ENCODE results near the gene TNFRSF6B. TPM values are rescaled to one million over a fixed set of nuclear protein-coding genes. Genes with fewer than 3 reads are reported as not detected.

Gene TNFRSF6B
- total RNA-seq, 1 experiment from 2014 or later: not detected

DNA sequence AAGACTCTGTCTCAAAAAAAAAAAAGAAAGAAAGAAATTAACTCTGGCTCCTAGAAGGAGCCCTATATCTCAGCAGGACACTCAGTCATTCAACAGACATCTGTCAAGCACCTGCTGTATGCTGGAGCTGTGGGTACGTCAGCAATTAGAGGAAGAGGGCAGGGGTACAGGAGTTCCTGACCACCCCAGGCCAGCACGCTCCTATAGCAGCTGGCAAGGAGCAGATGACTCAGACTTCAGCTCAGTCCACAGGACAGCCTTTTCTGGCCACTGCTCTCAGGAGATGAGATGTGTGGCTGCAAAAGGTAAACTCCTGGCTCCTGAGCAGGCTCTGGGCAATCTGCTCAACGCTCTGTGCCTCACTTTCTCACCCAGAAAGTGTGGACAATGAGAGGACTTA, 40.0 kb upstream of the TNFRSF6B start:
- H4K20me1 ChIP-seq (ENCODE audit: insufficient read depth): no peaks in the 10 kb centered on the region
- no peak overlapping the region for H2AFZ ChIP-seq
- no peak for DNase-seq
- ChIA-PET POLR2A (ENCODE audit: unreplicated experiment) (no interaction called here), CTCF (no interaction called here)
- peaks cover 8% of the 10 kb centered on the region; the same call in 1 of the 2 replicates for H3K36me3 ChIP-seq (ENCODE audit: low read depth)
- no TSS peak for BruUV-seq (replicated peaks)
- H3K4me2 ChIP-seq: no peak overlapping the region
- H3K9me2 ChIP-seq (ENCODE audit: insufficient read depth): no peaks in the 10 kb centered on the region
- H3F3A ChIP-seq (ENCODE audit: insufficient read depth, low read depth): peaks cover 17% of the 10 kb centered on the region
- H3K4me3 ChIP-seq: no peak overlapping the region
- intact Hi-C loops (cut with micrococcal nuclease; ENCODE audit: unreplicated experiment): no loop called here
- no peak overlapping the region for H3K27ac ChIP-seq
- no peaks in the 10 kb centered on the region for H3K27me3 ChIP-seq (ENCODE audit: insufficient read depth, low read depth)
- peaks cover 25% of the 10 kb centered on the region for H3K79me2 ChIP-seq (ENCODE audit: low read depth)
- peaks cover 18% of the 10 kb centered on the region for H3K4me1 ChIP-seq (replicated peaks; ENCODE audit: insufficient read depth)
- TF ChIP-seq, protein P1, sequence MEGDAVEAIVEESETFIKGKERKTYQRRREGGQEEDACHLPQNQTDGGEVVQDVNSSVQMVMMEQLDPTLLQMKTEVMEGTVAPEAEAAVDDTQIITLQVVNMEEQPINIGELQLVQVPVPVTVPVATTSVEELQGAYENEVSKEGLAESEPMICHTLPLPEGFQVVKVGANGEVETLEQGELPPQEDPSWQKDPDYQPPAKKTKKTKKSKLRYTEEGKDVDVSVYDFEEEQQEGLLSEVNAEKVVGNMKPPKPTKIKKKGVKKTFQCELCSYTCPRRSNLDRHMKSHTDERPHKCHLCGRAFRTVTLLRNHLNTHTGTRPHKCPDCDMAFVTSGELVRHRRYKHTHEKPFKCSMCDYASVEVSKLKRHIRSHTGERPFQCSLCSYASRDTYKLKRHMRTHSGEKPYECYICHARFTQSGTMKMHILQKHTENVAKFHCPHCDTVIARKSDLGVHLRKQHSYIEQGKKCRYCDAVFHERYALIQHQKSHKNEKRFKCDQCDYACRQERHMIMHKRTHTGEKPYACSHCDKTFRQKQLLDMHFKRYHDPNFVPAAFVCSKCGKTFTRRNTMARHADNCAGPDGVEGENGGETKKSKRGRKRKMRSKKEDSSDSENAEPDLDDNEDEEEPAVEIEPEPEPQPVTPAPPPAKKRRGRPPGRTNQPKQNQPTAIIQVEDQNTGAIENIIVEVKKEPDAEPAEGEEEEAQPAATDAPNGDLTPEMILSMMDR (conservative IDR thresholded peaks at IDR 0.05): no peak
- H3K9me3 ChIP-seq (ENCODE audit: insufficient read depth, low read depth): no peaks in the 10 kb centered on the region

GRCh38 chr20:63657260-63657936, 39.1 kb upstream of the TNFRSF6B start:
- no peak for DNase-seq
- peak overlapping the region; percentile 92 for H2AFZ ChIP-seq
- H3K9me2 ChIP-seq (ENCODE audit: insufficient read depth): no peaks in the 10 kb centered on the region
- no peaks in the 10 kb centered on the region for H3K27me3 ChIP-seq (ENCODE audit: insufficient read depth, low read depth)
- H3K79me2 ChIP-seq (ENCODE audit: low read depth): peaks cover 25% of the 10 kb centered on the region
- no peaks in the 10 kb centered on the region for H4K20me1 ChIP-seq (ENCODE audit: insufficient read depth)
- peak overlapping the region; percentile 90; the same call in 1 of the 2 replicates for H3K4me3 ChIP-seq
- ChIA-PET POLR2A (ENCODE audit: unreplicated experiment) (interaction anchor here (0.5 kb wide), 1 partner anchor 399 kb away, joined by 3 read pairs; no protein-coding TSS in a partner anchor), CTCF (interaction anchor here (1.2 to 1.3 kb wide), 2 partner anchors 16 to 120 kb away, joined by 3 to 9 read pairs; partner anchors contain the start of gene PTK6)
- peaks cover 7% of the 10 kb centered on the region for H3F3A ChIP-seq (ENCODE audit: insufficient read depth, low read depth)
- no TSS peak for BruUV-seq (replicated peaks)
- H3K4me2 ChIP-seq: peak overlapping the region; percentile 96
- intact Hi-C loops (cut with micrococcal nuclease; ENCODE audit: unreplicated experiment): no loop called here
- H3K36me3 ChIP-seq (ENCODE audit: low read depth): peaks cover 8% of the 10 kb centered on the region
- H3K9me3 ChIP-seq (ENCODE audit: insufficient read depth, low read depth): no peaks in the 10 kb centered on the region
- TF ChIP-seq, protein P1 (conservative IDR thresholded peaks at IDR 0.05): no peak
- TF ChIP-seq EZH2 (IDR thresholded peaks at IDR 0.05; ENCODE audit: low read depth): no peak
- no peak overlapping the region for H3K27ac ChIP-seq
- peaks cover 18% of the 10 kb centered on the region for H3K4me1 ChIP-seq (replicated peaks; ENCODE audit: insufficient read depth)

DNA sequence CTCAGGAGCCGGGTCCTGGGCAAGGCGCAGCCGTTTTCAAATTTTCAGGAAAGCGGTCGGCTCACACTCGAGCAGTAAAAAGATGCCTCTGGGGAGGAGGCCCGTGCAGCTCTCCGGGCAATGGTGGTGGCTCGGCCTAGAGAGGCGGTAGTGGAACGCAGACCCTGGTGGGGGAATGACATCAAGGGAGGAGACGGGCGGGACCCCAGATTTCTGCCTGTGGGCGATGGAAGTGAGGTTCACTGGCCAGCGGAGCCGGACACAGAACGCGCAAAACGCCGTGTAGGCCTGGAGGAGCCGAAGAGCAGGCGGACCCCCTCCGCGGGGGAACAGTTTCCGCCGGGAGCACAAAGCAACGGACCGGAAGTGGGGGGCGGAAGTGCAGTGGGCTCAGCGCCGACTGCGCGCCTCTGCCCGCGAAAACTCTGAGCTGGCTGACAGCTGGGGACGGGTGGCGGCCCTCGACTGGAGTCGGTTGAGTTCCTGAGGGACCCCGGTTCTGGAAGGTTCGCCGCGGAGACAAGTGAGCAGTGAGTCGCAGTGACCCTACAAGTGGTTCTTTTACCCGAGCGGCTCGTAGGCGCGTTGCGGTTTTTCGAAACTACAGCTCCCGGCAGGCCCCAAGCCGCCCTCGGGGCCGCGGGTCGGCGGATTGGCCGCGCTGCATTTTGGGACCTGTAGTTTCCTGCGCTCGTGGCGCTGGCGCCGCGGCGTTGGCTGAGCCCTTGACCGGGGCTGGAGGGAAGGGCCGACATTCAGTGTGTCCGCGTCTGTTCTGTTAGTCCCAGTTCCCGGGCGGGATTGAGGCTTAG, 38.3 kb upstream of the TNFRSF6B start, which contains the start of gene RTEL1:
Gene RTEL1, plus strand, starts transcription at position 376 of the 812 bp plus-strand sequence. CDS start 1,091 bp downstream, outside the sequence.
- POLR2A ChIA-PET (ENCODE audit: unreplicated experiment): interaction anchor here (0.5 to 1.0 kb wide), 3 partner anchors 41 to 398 kb away, joined by 3 to 5 read pairs (median 3); partner anchors contain the start of gene TPD52L2
- H3K4me2 ChIP-seq: peak within 1 kb of the TSS; percentile 96
- H3K4me3 ChIP-seq: peak within 1 kb of the TSS; percentile 90
- no peaks in the 10 kb centered on the region for H3K27me3 ChIP-seq (ENCODE audit: insufficient read depth, low read depth)
- H3K36me3 ChIP-seq (ENCODE audit: low read depth): peaks cover 8% of the 10 kb centered on the region
- peaks cover 18% of the 10 kb centered on the region for H3K4me1 ChIP-seq (replicated peaks; ENCODE audit: insufficient read depth)
- H3K27ac ChIP-seq: no peak within 1 kb of the TSS
- H3F3A ChIP-seq (ENCODE audit: insufficient read depth, low read depth): peaks cover 7% of the 10 kb centered on the region; the same call in 1 of the 2 replicates
- H3K9me3 ChIP-seq (ENCODE audit: insufficient read depth, low read depth): no peaks in the 10 kb centered on the region
- H4K20me1 ChIP-seq (ENCODE audit: insufficient read depth): no peaks in the 10 kb centered on the region
- peak; percentile 79 to 95 for DNase-seq
- H2AFZ ChIP-seq: peak within 1 kb of the TSS; percentile 92
- BruUV-seq (replicated peaks): no TSS peak
- CTCF ChIA-PET: interaction anchor here (0.6 to 1.3 kb wide), 4 partner anchors 16 to 444 kb away, joined by 3 to 9 read pairs (median 4); partner anchors contain the start of gene PTK6
- no peak for TF ChIP-seq EZH2 (IDR thresholded peaks at IDR 0.05; ENCODE audit: low read depth)
- TF ChIP-seq, protein P1 (conservative IDR thresholded peaks at IDR 0.05): no peak
- intact Hi-C loops (cut with micrococcal nuclease; ENCODE audit: unreplicated experiment): loop anchor here (1.0 kb wide), 1 partner anchor 24 kb away; no protein-coding TSS in a partner anchor
- no peaks in the 10 kb centered on the region for H3K9me2 ChIP-seq (ENCODE audit: insufficient read depth)
- peaks cover 25% of the 10 kb centered on the region for H3K79me2 ChIP-seq (ENCODE audit: low read depth)

All from PC-9 (cell line).